A673 (cell line): ENCODE data around the gene LAX1. TPM values are rescaled to one million over a fixed set of nuclear protein-coding genes. Genes with fewer than 3 reads are reported as not detected.
A peak's percentile ranks its signal among the peaks of the same experiment; 100 is the strongest.

Experiments used
- BruUV-seq: library from RNA; stranded (reverse); fragments of 400-500 nt; replicated peaks from 2 replicates; lab custom pipeline; 2021; lab: Mats Ljungman, UMichigan
- CTCF ChIA-PET: fragments of 300-600 bp; sonication (Branson Sonifier 250); formaldehyde crosslinking; loops from one replicate; lab custom pipeline; 2022; ENCODE audit warnings: antibody characterized with exemption; lab: Charles Lee
- POLR2A ChIA-PET: fragments of 300-600 bp; sonication (Branson Sonifier 250); formaldehyde crosslinking; loops from one replicate; lab custom pipeline; 2022; ENCODE audit warnings: antibody characterized with exemption; ENCODE audit not compliant: low non-redundant PET; lab: Charles Lee
- DNase-seq: peaks from one replicate; pipeline ENCODE4 v3.0.0-alpha.2; 2015; ENCODE audit warnings: low spot score
- H3K27ac ChIP-seq: fragments of 200-600 bp; sonication (generic); 2 replicates; pipeline ENCODE4 v1.5.1; 2016; ENCODE audit warnings: mixed run types, low read depth, mild to moderate bottlenecking, mixed read lengths, antibody characterized with exemption, low read length; ENCODE audit not compliant: poor library complexity, severe bottlenecking
- H3K27me3 ChIP-seq: fragments of 200-600 bp; sonication (generic); replicated peaks from 2 replicates; pipeline ENCODE4 v1.6.1; 2017; ENCODE audit warnings: mixed run types, low read depth, mild to moderate bottlenecking, mixed read lengths, antibody characterized with exemption, low read length; ENCODE audit not compliant: insufficient read depth, poor library complexity
- H3K36me3 ChIP-seq: fragments of 200-600 bp; sonication (generic); 2 replicates; pipeline ENCODE4 v1.6.1; 2016; ENCODE audit warnings: mixed run types, mild to moderate bottlenecking, mixed read lengths, antibody characterized with exemption, low read length; ENCODE audit not compliant: insufficient read depth, poor library complexity, severe bottlenecking
- H3K4me1 ChIP-seq: fragments of 200-600 bp; sonication (generic); 2 replicates; pipeline ENCODE4 v1.6.1; 2017; ENCODE audit warnings: mixed run types, mild to moderate bottlenecking, mixed read lengths, antibody characterized with exemption, low read length; ENCODE audit not compliant: insufficient read depth, poor library complexity, severe bottlenecking
- H3K4me3 ChIP-seq: fragments of 200-600 bp; sonication (generic); 2 replicates; pipeline ENCODE4 v1.5.1; 2016; ENCODE audit warnings: low read depth, mixed run types, mild to moderate bottlenecking, mixed read lengths, low read length; ENCODE audit not compliant: poor library complexity, severe bottlenecking
- H3K9me3 ChIP-seq: fragments of 200-600 bp; sonication (generic); 2 replicates; pipeline ENCODE4 v1.6.1; 2016; ENCODE audit warnings: mixed run types, low read depth, mild to moderate bottlenecking, mixed read lengths, antibody characterized with exemption, low read length; ENCODE audit not compliant: poor library complexity, severe bottlenecking
- EZH2 ChIP-seq: fragments of 200-600 bp; sonication (generic); IDR thresholded peaks from 2 replicates; pipeline ENCODE4 v1.6.1; 2017; ENCODE audit warnings: borderline replicate concordance, low read depth, mild to moderate bottlenecking, mixed read lengths, antibody characterized with exemption, low read length; ENCODE audit not compliant: poor library complexity, severe bottlenecking
- intact Hi-C: fragments of 100-400 bp; cut with micrococcal nuclease; formaldehyde crosslinking; loops from one replicate; pipeline ENCODE4 v1.10.0; 2022; ENCODE audit not compliant: unreplicated experiment
- total RNA-seq: library from RNA; stranded (reverse); gene quantifications from 2 replicates; pipeline ENCODE4 v1.2.3, GENCODE V29; 2021
- TF ChIP-seq, protein P1 (sequence below): fragments of 300-800, 200-600 bp; sonication (generic); conservative IDR thresholded peaks from 2 replicates; pipeline ENCODE4 v1.5.1; 2017; ENCODE audit warnings: low read depth, mild to moderate bottlenecking, antibody characterized with exemption, low read length, moderate library complexity, mixed read lengths

The LAX1 gene
- total RNA-seq, 1 experiment from 2014 or later, result 0.43 TPM

DNA sequence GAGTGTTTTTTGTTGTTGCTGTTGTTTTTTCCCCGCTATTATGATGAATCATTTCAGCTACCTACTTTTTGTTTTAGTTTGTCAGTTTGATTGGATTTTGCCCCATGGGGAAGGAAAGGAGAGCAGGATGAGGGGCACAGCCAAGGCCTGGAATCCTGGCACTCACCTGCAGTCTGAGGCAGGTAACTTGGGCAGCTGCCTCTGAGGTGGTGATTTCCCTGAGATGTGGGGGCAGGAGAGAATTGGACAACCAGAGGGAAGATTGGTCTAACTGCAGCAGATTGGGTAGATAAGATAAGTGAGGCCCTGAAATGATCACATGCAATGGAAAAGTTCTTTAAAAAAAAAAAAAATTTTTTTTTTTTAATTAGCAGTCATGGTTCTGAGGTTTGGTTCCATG, 1.5 kb upstream of the LAX1 start:
- no TSS peak for BruUV-seq
- Histone ChIP-seq H3K9me3 (no peaks in the 10 kb centered on the region), H3K27me3 (no peaks in the 10 kb centered on the region), H3K4me1 (peaks cover 3% of the 10 kb centered on the region), H3K27ac (no peak overlapping the region), H3K36me3 (no peaks in the 10 kb centered on the region), H3K4me3 (no peak overlapping the region)
- no peak for TF ChIP-seq EZH2
- TF ChIP-seq, protein P1, sequence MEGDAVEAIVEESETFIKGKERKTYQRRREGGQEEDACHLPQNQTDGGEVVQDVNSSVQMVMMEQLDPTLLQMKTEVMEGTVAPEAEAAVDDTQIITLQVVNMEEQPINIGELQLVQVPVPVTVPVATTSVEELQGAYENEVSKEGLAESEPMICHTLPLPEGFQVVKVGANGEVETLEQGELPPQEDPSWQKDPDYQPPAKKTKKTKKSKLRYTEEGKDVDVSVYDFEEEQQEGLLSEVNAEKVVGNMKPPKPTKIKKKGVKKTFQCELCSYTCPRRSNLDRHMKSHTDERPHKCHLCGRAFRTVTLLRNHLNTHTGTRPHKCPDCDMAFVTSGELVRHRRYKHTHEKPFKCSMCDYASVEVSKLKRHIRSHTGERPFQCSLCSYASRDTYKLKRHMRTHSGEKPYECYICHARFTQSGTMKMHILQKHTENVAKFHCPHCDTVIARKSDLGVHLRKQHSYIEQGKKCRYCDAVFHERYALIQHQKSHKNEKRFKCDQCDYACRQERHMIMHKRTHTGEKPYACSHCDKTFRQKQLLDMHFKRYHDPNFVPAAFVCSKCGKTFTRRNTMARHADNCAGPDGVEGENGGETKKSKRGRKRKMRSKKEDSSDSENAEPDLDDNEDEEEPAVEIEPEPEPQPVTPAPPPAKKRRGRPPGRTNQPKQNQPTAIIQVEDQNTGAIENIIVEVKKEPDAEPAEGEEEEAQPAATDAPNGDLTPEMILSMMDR, result no peak
- no peak for DNase-seq
- CTCF ChIA-PET, result no interaction called here
- intact Hi-C loops, result no loop called here
- POLR2A ChIA-PET, result no interaction called here

DNA sequence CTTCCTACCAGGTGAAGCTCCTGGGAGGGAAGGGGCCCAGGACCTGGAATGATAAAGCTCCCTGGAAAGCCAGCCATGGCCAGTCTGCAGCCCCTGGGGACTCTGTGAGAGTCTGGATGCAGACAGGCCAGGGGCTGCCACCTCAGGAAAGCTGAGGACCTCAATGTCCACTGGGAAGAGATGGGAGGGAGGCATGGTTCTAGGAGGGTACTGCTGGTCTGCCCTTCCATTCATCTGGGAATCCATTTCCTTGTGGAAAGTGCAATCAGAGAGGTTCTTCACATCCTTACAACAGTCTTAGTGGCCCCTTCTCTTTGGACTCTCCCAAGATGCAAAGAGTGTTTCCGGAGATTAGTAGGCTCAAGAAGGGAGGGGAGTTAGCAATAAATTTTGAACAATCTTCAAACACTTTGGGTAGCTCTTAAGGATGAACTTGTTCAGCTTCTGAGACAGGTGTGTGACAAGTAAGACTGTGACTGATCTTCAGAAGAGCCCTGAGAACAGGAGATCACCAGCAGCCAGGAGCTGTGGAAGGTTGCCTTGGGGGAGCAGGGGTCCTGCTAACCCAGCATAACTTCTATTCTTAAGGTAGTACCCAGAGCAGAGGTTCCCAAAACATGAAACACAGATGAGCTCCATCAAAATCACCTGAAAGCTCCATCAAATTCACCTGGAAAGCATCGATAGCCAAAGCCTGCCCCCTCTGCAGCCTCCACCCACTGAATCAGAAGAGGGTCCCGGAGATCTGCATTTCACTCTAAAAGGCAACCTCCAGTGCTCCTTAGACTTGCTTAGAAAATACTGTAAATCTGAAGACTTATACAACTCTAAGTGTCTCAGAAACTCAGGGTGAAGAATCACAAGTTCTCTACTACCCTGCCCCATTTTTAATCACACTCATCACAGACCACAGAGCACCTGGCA, 616 bp upstream of the LAX1 start:
- no peak overlapping the region for H3K27ac ChIP-seq
- no peak overlapping the region for H3K4me3 ChIP-seq
- POLR2A ChIA-PET, result no interaction called here
- H3K9me3 ChIP-seq, result no peaks in the 10 kb centered on the region
- CTCF ChIA-PET, result no interaction called here
- DNase-seq, result no peak
- no peaks in the 10 kb centered on the region for H3K36me3 ChIP-seq
- intact Hi-C loops, result no loop called here
- BruUV-seq, result no TSS peak
- TF ChIP-seq, protein P1, result no peak
- TF ChIP-seq EZH2, result no peak
- peaks cover 11% of the 10 kb centered on the region for H3K4me1 ChIP-seq
- no peaks in the 10 kb centered on the region for H3K27me3 ChIP-seq

DNA sequence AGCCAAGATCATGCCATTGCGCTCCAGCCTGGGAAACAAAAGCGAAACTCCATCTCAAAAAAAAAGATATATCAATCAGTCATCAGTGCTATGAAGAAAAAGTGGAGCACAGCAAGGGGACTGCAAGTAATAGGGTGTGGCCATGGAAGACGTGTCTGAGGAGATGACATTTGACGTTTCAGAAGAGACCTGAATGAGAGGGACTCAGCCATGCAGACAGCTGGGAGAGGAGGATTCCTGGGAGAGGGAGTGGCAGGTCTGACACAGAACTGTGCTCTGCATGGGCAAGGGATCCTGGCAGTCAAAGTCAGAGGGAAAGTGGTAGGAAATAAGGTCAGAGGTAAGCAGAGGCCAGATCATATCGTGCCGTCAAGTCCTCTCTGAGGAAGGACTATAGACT, 3.3 kb downstream of the LAX1 start:
- POLR2A ChIA-PET, result no interaction called here
- no TSS peak for BruUV-seq
- CTCF ChIA-PET, result no interaction called here
- Histone ChIP-seq H3K4me3 (no peak overlapping the region), H3K36me3 (no peaks in the 10 kb centered on the region), H3K27ac (peak overlapping the region; percentile 96), H3K27me3 (no peaks in the 10 kb centered on the region), H3K9me3 (no peaks in the 10 kb centered on the region), H3K4me1 (peaks cover 16% of the 10 kb centered on the region)
- TF ChIP-seq, protein P1, result no peak
- no peak for TF ChIP-seq EZH2
- DNase-seq, result no peak
- intact Hi-C loops, result no loop called here
